Esophagus muscularis mucosa (tissue), 3 donors: ENCODE measurements around the gene OGFR.

Experiments
- CTCF ChIP-seq, 3 experiments: fragments of 200-600 bp in 2 of 3; fragments of 450-650 bp in 1 of 3; sonication (generic) in 2 of 3; IDR thresholded peaks; one replicate each; pipeline ENCODE4 v1.5.1; 2017 to 2019; ENCODE audit warnings: antibody characterized with exemption in 3 of 3, mild to moderate bottlenecking in 2 of 3, moderate library complexity in 1 of 3
- POLR2A ChIP-seq: fragments of 450-650 bp; IDR thresholded peaks from one replicate; pipeline ENCODE4 v1.6.1; 2017; ENCODE audit warnings: antibody characterized with exemption, moderate library complexity, mild to moderate bottlenecking, low read depth
- POLR2AphosphoS5 ChIP-seq, 2 donors: sonication (generic); formaldehyde crosslinking; IDR thresholded peaks; one replicate each; pipeline ENCODE4 v1.6.1; 2017; ENCODE audit warnings: antibody characterized with exemption in 2 of 2

- no peak for TF ChIP-seq POLR2AphosphoS5 (IDR thresholded peaks at IDR 0.05)
- no peak for TF ChIP-seq POLR2A
- TF ChIP-seq CTCF (IDR thresholded peaks at IDR 0.05), result no peak
These were observed 35.9 kb downstream of the OGFR start for GRCh38 chr20:62840244-62841197.
